Thyroid gland (tissue), 4 donors: ENCODE results near the gene MAGI1. TPM values are rescaled to one million over a fixed set of nuclear protein-coding genes. Genes with fewer than 3 reads are reported as not detected.

Experiments
- DNase-seq, 2 donors: peaks; one replicate each; pipeline ENCODE4 v3.0.0-alpha.2; 2019
- H3K27ac ChIP-seq, 3 donors: fragments of 200-600 bp; sonication (generic); 1 replicate in 2 of 3; 2 replicates in 1 of 3; pipeline ENCODE4 v1.5.1; 2016 to 2019; ENCODE audit warnings: mild to moderate bottlenecking in 1 of 3, moderate library complexity in 1 of 3
- H3K27me3 ChIP-seq: fragments of 200-600 bp; sonication (generic); one replicate; pipeline ENCODE4 v1.5.1; 2019
- H3K36me3 ChIP-seq, 2 donors: fragments of 200-600 bp; sonication (generic); one replicate each; pipeline ENCODE4 v1.5.1; 2016 to 2019
- H3K4me1 ChIP-seq, 2 donors: fragments of 200-600 bp; sonication (generic); one replicate each; pipeline ENCODE4 v1.5.1; 2017 to 2019
- H3K4me3 ChIP-seq, 3 donors: fragments of 200-600 bp; sonication (generic); replicated peaks in 1 of 3; 1 replicate in 2 of 3; 2 replicates in 1 of 3; pipeline ENCODE4 v1.5.1; 2016; ENCODE audit warnings: mild to moderate bottlenecking in 1 of 3
- H3K9me3 ChIP-seq: fragments of 200-600 bp; sonication (generic); one replicate; pipeline ENCODE4 v1.5.1; 2017
- POLR2A ChIP-seq, 2 donors: fragments of 450-650 bp; IDR thresholded peaks; one replicate each; pipeline ENCODE4 v1.6.1; 2017; ENCODE audit warnings: antibody characterized with exemption in 2 of 2, mild to moderate bottlenecking in 2 of 2, moderate library complexity in 1 of 2
- WGBS, 2 donors: methylation state at CpG; one replicate each; pipeline ENCODE4 v1.1.5; 2017; 5-methylcytosine and 5-hydroxymethylcytosine counted together
- intact Hi-C: fragments of 100-400 bp; cut with DNase I; formaldehyde crosslinking; loops from one replicate; pipeline ENCODE4 v1.15.1; 2023
- total RNA-seq, 4 donors: library from RNA; depleted of rRNA; stranded (reverse); fragments of >200 nt; gene quantifications; one replicate each; pipeline ENCODE4 v1.2.3, GENCODE V29; 2016
- TF ChIP-seq, protein P1 (sequence below), 6 experiments: fragments of 200-600 bp in 3 of 6; fragments of 450-650 bp in 3 of 6; sonication (generic) in 3 of 6; IDR thresholded peaks; one replicate each; pipeline ENCODE4 v1.5.1; 2016 to 2019; ENCODE audit warnings: antibody characterized with exemption in 6 of 6, mild to moderate bottlenecking in 2 of 6, inconsistent platforms in 1 of 6, moderate library complexity in 1 of 6

Gene MAGI1
- total RNA-seq, 4 donors from 2014 or later, result 60.5 to 123 (median 87.5) TPM

DNA sequence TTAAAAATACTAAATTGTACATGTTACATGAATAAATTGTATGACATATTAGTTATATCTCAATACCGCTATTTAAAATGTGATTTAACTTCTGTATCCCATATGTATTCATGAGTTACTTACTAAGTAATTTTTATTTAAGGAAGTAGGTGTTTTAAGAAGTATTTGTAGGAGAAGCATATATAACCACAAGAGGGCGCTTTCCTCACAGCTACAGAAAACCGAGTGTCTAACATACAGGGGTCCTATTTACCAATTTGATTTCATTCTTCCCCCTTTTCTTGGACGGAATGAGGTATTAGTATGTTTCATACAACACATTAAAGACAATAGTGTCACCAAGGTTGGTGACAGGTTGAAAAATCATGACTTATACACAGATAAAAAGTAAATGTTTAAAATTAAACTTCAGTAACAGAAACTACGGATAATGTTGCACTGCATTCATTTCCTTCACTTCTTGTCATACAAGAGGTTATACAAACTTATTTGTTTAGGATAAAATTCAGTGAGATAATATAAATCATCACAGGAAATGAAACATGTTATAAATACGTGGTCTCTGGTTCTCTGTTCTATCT is 253.6 kb downstream of the MAGI1 start:
- intact Hi-C loops, result no loop called here
- no peaks in the 10 kb centered on the region for H3K36me3 ChIP-seq
- WGBS, 2 donors, result 32 to 34% methylated on average over 6 of the region's 6 CpGs

GRCh38 chr3:65783117-65783516 is 255.6 kb downstream of the MAGI1 start:
- WGBS, 2 donors, result 96% methylated on average over 3 of the region's 3 CpGs
- Histone ChIP-seq H3K36me3 (no peaks in the 10 kb centered on the region), H3K27ac (no peak overlapping the region), H3K4me3 (no peak overlapping the region), H3K27me3 (no peaks in the 10 kb centered on the region), H3K9me3 (no peaks in the 10 kb centered on the region), H3K4me1 (peaks cover 20 to 26% of the 10 kb centered on the region in 2 donors)
- no peak for DNase-seq
- no peak for TF ChIP-seq POLR2A (IDR thresholded peaks at IDR 0.05)
- TF ChIP-seq, protein P1, sequence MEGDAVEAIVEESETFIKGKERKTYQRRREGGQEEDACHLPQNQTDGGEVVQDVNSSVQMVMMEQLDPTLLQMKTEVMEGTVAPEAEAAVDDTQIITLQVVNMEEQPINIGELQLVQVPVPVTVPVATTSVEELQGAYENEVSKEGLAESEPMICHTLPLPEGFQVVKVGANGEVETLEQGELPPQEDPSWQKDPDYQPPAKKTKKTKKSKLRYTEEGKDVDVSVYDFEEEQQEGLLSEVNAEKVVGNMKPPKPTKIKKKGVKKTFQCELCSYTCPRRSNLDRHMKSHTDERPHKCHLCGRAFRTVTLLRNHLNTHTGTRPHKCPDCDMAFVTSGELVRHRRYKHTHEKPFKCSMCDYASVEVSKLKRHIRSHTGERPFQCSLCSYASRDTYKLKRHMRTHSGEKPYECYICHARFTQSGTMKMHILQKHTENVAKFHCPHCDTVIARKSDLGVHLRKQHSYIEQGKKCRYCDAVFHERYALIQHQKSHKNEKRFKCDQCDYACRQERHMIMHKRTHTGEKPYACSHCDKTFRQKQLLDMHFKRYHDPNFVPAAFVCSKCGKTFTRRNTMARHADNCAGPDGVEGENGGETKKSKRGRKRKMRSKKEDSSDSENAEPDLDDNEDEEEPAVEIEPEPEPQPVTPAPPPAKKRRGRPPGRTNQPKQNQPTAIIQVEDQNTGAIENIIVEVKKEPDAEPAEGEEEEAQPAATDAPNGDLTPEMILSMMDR (IDR thresholded peaks at IDR 0.05), result no peak
- intact Hi-C loops, result loop anchor here (5.0 kb wide), 1 partner anchor 354 kb away; no protein-coding TSS in a partner anchor

More for the DNA sequence above, 253.6 kb downstream of the MAGI1 start:
- Histone ChIP-seq H3K27ac (no peak overlapping the region), H3K27me3 (no peaks in the 10 kb centered on the region), H3K9me3 (no peaks in the 10 kb centered on the region), H3K4me3 (no peak overlapping the region), H3K4me1 (peaks cover 9 to 19% of the 10 kb centered on the region in 2 donors)
- no peak for DNase-seq
- TF ChIP-seq POLR2A (IDR thresholded peaks at IDR 0.05), result no peak
- TF ChIP-seq, protein P1 (IDR thresholded peaks at IDR 0.05), result peak; percentile 34 to 80 (median 72)

DNA sequence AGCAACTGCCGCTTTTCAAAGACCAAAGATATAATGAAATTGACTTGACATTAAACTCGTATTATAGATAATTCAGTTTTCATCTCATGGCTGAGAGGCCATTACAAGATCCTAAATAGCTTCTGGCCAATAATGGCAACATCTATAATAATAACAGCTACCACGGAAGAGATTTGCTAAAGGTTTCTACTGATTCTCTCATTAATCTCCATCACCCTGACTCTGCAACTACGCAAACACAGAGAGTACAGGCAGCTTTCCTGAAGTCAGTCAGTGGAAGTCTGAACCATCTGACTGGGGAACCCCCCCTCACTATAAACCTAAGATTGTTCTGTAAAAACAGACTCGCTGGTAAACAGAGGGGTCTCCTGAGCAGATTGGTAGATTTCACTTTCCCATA is 257.1 kb downstream of the MAGI1 start:
- no peak overlapping the region for H3K4me3 ChIP-seq
- no peaks in the 10 kb centered on the region for H3K27me3 ChIP-seq
- TF ChIP-seq POLR2A (IDR thresholded peaks at IDR 0.05), result no peak
- TF ChIP-seq, protein P1 (IDR thresholded peaks at IDR 0.05), result no peak
- 94 to 99% methylated on average over 5 of the region's 5 CpGs for WGBS, 2 donors
- H3K36me3 ChIP-seq, result no peaks in the 10 kb centered on the region
- no peak overlapping the region for H3K27ac ChIP-seq
- peaks cover 12 to 13% of the 10 kb centered on the region in 2 donors for H3K4me1 ChIP-seq
- H3K9me3 ChIP-seq, result no peaks in the 10 kb centered on the region
- intact Hi-C loops, result loop anchor here (5.0 kb wide), 1 partner anchor 356 kb away; no protein-coding TSS in a partner anchor
- DNase-seq, result no peak

- H3K9me3 ChIP-seq, result no peaks in the 10 kb centered on the region
- peak overlapping the region in 1 of 3 donors; percentile 11 for H3K27ac ChIP-seq
- H3K27me3 ChIP-seq, result no peaks in the 10 kb centered on the region
- H3K4me1 ChIP-seq, result peaks cover 12 to 13% of the 10 kb centered on the region in 2 donors
- DNase-seq, result no peak
- no peak overlapping the region for H3K4me3 ChIP-seq
- no peaks in the 10 kb centered on the region for H3K36me3 ChIP-seq
- no peak for TF ChIP-seq POLR2A (IDR thresholded peaks at IDR 0.05)
- TF ChIP-seq, protein P1 (IDR thresholded peaks at IDR 0.05), result no peak
- WGBS, 2 donors, result 92 to 95% methylated on average over 2 of the region's 2 CpGs
- intact Hi-C loops, result no loop called here
Observed at GRCh38 chr3:65779390-65779789, 259.3 kb downstream of the MAGI1 start.

DNA sequence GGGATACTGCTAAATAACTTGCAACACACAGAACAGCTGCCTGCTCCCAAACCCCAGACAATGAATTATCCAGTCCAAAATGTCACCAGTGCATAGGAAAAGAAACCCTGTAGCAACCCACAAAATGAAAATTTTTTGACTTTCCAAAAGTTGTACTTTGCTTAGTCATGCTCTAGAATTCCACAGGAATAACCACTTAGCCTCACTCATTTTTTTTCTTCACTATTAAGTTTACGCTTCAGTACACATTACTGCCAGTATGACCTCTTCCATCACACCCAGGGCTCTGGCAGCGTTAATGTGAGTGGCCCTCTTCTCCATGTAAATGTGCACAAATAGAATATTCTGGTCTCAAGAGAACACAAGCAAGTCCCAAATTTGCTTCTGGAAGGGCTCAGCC is 259.8 kb downstream of the MAGI1 start:
- H3K4me1 ChIP-seq, result peaks cover 12 to 13% of the 10 kb centered on the region in 2 donors
- H3K27ac ChIP-seq, result peak overlapping the region; percentile 36 to 47 (median 37)
- peak; percentile 57 to 60 for DNase-seq
- TF ChIP-seq, protein P1 (IDR thresholded peaks at IDR 0.05), result no peak
- TF ChIP-seq POLR2A (IDR thresholded peaks at IDR 0.05), result no peak
- H3K9me3 ChIP-seq, result no peaks in the 10 kb centered on the region
- intact Hi-C loops, result no loop called here
- WGBS, 2 donors, result 38 to 40% methylated on average over 2 of the region's 2 CpGs
- H3K36me3 ChIP-seq, result no peaks in the 10 kb centered on the region
- H3K27me3 ChIP-seq, result no peaks in the 10 kb centered on the region
- no peak overlapping the region for H3K4me3 ChIP-seq
